CD4-positive, alpha-beta memory T cell (primary cell): ENCODE measurements around the gene P2RY2. TPM values are rescaled to one million over a fixed set of nuclear protein-coding genes. Genes with fewer than 3 reads are reported as not detected.
A peak's percentile ranks its signal among the peaks of the same experiment; 100 is the strongest.
"Not testable (repeated sequence)": the region's sequence is repeated elsewhere in the genome, so short reads cannot be mapped to it uniquely, and the experiment has no call there.

Source experiments
- CTCF ChIA-PET: fragments of 350-600 bp; sonication (Branson Sonifier 250); formaldehyde crosslinking; loops from one replicate; lab custom pipeline; 2021; ENCODE audit warnings: inconsistent platforms; ENCODE audit not compliant: partially characterized antibody; lab: Charles Lee
- POLR2A ChIA-PET: fragments of 350-600 bp; sonication (Branson Sonifier 250); formaldehyde crosslinking; loops from one replicate; lab custom pipeline; 2021; ENCODE audit not compliant: partially characterized antibody; lab: Charles Lee
- DNase-seq, 5 donors: peaks; one replicate each; pipeline versions ENCODE4 v3.0.0 to v3.0.0-alpha.2; 2020 to 2022; ENCODE audit warnings: mixed read lengths in 1 of 5
- H3K27ac ChIP-seq: one replicate; pipeline ENCODE4 v1.7.0; 2013; ENCODE audit warnings: low read depth, low read length
- H3K27me3 ChIP-seq: 2 replicates; pipeline ENCODE4 v1.7.0; 2013; ENCODE audit warnings: mild to moderate bottlenecking, low read length, moderate library complexity; ENCODE audit not compliant: insufficient read depth
- H3K36me3 ChIP-seq: 2 replicates; pipeline ENCODE4 v1.7.0; 2013; ENCODE audit warnings: mild to moderate bottlenecking, low read length, moderate library complexity; ENCODE audit not compliant: insufficient read depth
- H3K4me1 ChIP-seq: 2 replicates; pipeline ENCODE4 v1.7.0; 2013; ENCODE audit warnings: mild to moderate bottlenecking, low read length, moderate library complexity; ENCODE audit not compliant: insufficient read depth
- H3K4me3 ChIP-seq, 2 donors: one replicate each; pipeline ENCODE4 v1.7.0; 2013; ENCODE audit warnings: low read length in 2 of 2, mild to moderate bottlenecking in 1 of 2
- H3K9me3 ChIP-seq, 2 donors: one replicate each; pipeline ENCODE4 v1.7.0; 2013; ENCODE audit warnings: low read length in 2 of 2, control low read depth in 1 of 2; ENCODE audit not compliant: control insufficient read depth in 1 of 2
- H3K27ac Mint-ChIP-seq, 7 donors: one replicate each; pipeline ENCODE4 v1.8.0; 2020 to 2021; ENCODE audit warnings: mixed read lengths in 7 of 7, mild to moderate bottlenecking in 6 of 7, inconsistent platforms in 3 of 7, moderate library complexity in 3 of 7
- H3K27me3 Mint-ChIP-seq, 2 donors: one replicate each; pipeline ENCODE4 v1.8.0; 2020 to 2021; ENCODE audit warnings: mixed read lengths in 2 of 2
- H3K36me3 Mint-ChIP-seq, 2 donors: one replicate each; pipeline ENCODE4 v1.8.0; 2020 to 2021; ENCODE audit warnings: mixed read lengths in 2 of 2, inconsistent platforms in 1 of 2, mild to moderate bottlenecking in 1 of 2
- H3K4me1 Mint-ChIP-seq, 4 donors: one replicate each; pipeline ENCODE4 v1.8.0; 2020 to 2021; ENCODE audit warnings: mixed read lengths in 4 of 4, mild to moderate bottlenecking in 1 of 4
- H3K4me3 Mint-ChIP-seq, 8 donors: one replicate each; pipeline ENCODE4 v1.8.0; 2020 to 2021; ENCODE audit warnings: mixed read lengths in 8 of 8, mild to moderate bottlenecking in 7 of 8, moderate library complexity in 6 of 8, inconsistent platforms in 3 of 8
- H3K9me3 Mint-ChIP-seq, 8 donors: one replicate each; pipeline ENCODE4 v1.8.0; 2020 to 2021; ENCODE audit warnings: mixed read lengths in 8 of 8, mild to moderate bottlenecking in 5 of 8, inconsistent platforms in 3 of 8, moderate library complexity in 1 of 8
- intact Hi-C: fragments of 100-400 bp; cut with micrococcal nuclease; formaldehyde crosslinking; loops from one replicate; pipeline ENCODE4 v1.15.1; 2023
- polyA plus RNA-seq, 2 donors: library from polyadenylated mRNA; unstranded; fragments of 300-500 nt; fragmentation: Illumina TruSeq; gene quantifications; one replicate each; pipeline ENCODE4 v1.2.3, GENCODE V29; 2021
- total RNA-seq, 2 experiments: library from RNA; stranded (reverse); gene quantifications; one replicate each; pipeline ENCODE4 v1.2.3, GENCODE V29; 2021

Gene P2RY2
- total and polyA plus RNA-seq, 4 experiments from 2014 or later, result not detected

DNA sequence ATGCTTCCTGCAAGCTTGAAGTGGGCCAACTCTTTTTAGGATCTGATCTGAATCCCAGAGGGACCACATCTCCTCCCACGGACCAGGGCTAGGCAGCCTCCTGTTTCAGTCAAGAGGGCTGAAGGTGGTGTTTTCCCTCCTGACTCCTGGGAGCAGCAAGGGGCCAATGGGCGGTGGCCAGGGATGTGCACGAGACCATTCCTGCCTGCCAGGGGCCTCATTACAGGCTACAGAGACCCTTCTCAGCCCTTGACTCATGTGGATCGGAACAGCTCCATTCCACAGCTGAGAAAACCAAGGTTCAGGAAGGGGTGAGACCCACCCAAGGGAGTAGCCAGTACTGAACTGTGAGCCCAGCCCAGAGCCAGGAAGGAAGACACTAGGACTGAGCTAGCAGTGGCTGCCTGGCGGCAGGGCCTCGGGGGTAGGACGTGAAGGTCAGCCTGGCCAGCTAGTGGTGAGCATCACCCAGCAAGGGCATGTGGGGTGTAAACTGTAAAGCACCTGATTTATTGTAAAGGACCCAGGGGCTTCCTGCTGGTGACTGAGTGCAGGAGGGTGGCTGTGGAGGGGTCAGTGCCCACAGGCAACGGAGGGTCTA, 50.7 kb downstream of the P2RY2 start:
- intact Hi-C loops, result no loop called here
- no peak for DNase-seq
- H3K4me3 Mint-ChIP-seq, result no peak overlapping the region
- peaks cover 11 to 18% of the 10 kb centered on the region in 2 donors for H3K27me3 Mint-ChIP-seq
- H3K4me1 Mint-ChIP-seq, result no peaks in the 10 kb centered on the region
- CTCF ChIA-PET, result interaction anchor here (1.0 kb wide), 1 partner anchor 27 kb away, joined by 3 read pairs; no protein-coding TSS in a partner anchor
- no peaks in the 10 kb centered on the region for H3K36me3 Mint-ChIP-seq
- Histone ChIP-seq H3K27me3 (no peaks in the 10 kb centered on the region), H3K4me1 (no peaks in the 10 kb centered on the region), H3K4me3 (no peak overlapping the region), H3K27ac (no peak overlapping the region), H3K9me3 (no peaks in the 10 kb centered on the region), H3K36me3 (no peaks in the 10 kb centered on the region)
- peak overlapping the region in 1 of 7 donors; percentile 70 for H3K27ac Mint-ChIP-seq
- no peaks in the 10 kb centered on the region for H3K9me3 Mint-ChIP-seq
- POLR2A ChIA-PET, result no interaction called here

DNA sequence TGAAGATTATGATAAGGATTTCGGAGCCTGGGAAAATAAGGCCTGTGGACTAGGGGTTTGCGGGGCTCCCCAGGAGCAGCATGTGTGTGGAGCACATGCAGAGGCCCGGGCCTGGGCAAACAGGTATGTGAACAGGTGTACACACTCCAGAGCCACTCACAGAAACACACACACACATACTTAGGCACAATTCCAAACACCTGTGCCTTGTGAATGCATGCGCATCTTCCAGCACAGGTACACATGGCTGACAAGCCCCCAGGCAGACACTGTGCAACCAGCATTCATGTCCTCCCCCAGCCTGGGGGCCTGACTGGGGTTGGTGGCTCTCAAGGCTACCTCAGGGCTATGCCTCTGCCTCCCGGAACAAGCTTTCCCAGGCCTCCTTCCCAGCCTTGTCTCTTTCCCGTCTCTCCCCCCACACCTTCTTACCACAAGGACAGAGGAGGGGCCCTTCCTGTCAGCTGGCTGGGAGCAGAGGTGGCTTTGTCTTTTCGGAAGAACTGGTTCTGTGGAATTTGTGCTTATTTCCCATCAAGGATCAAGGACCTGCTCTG, 51.5 kb downstream of the P2RY2 start:
- Mint-ChIP-seq H3K27me3 (peaks cover 9 to 17% of the 10 kb centered on the region in 2 donors), H3K9me3 (no peaks in the 10 kb centered on the region), H3K27ac (no peak overlapping the region), H3K4me1 (no peaks in the 10 kb centered on the region), H3K4me3 (no peak overlapping the region), H3K36me3 (no peaks in the 10 kb centered on the region)
- Histone ChIP-seq H3K36me3 (no peaks in the 10 kb centered on the region), H3K4me3 (no peak overlapping the region), H3K9me3 (no peaks in the 10 kb centered on the region), H3K27me3 (no peaks in the 10 kb centered on the region), H3K27ac (no peak overlapping the region), H3K4me1 (no peaks in the 10 kb centered on the region)
- ChIA-PET CTCF (interaction anchor here (1.0 kb wide), 1 partner anchor 27 kb away, joined by 3 read pairs; no protein-coding TSS in a partner anchor), POLR2A (no interaction called here)
- no peak for DNase-seq
- intact Hi-C loops, result no loop called here

DNA sequence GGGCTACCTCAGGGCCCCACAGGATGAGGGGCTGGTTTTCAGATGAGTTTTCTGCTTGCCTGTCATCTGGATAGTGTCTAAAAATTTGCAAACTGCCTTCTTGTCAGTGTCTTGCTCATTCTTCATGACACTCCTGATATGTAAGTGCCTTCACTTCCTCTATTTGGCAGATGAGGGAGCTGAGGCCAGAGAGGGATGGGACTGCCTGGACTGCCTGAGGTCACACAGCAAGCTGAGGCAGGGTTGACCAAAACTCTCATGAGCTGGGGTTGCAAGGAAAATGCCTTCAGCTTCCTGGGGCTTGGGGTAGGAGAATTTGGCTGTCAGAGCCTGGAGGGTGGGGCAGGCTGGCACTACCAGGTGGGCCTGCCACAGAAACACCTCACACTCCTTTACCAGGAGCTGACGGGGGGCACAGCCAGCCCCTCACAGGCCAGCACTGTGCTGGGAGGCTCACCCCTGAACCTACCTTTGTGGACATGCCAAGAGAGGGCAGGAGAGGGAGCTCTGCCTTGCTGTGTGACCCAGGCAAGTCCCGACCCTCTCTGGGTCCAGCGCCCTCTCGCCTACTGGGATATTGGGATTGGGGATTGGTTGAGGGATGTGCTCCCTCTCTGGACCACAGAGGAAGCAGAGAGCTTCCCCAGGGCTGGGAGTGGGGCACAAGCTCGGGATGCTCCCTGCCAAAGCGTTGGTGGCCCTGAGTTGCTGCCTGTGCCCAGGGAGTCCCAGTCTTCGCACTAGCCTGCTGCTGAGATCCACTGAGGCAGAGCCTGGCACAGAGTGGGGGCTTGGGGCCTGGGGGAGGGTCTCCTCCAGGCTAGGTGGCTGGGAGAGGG, 52.2 kb downstream of the P2RY2 start:
- Histone ChIP-seq H3K9me3 (no peaks in the 10 kb centered on the region), H3K4me1 (no peaks in the 10 kb centered on the region), H3K27ac (no peak overlapping the region), H3K4me3 (no peak overlapping the region), H3K36me3 (no peaks in the 10 kb centered on the region), H3K27me3 (no peaks in the 10 kb centered on the region)
- intact Hi-C loops, result no loop called here
- Mint-ChIP-seq H3K27me3 (peaks cover 5 to 10% of the 10 kb centered on the region in 2 donors), H3K9me3 (no peaks in the 10 kb centered on the region), H3K27ac (no peak overlapping the region), H3K4me3 (no peak overlapping the region), H3K36me3 (no peaks in the 10 kb centered on the region), H3K4me1 (no peaks in the 10 kb centered on the region)
- DNase-seq, result no peak
- ChIA-PET POLR2A (no interaction called here), CTCF (interaction anchor here (1.7 kb wide), 1 partner anchor 37 kb away, joined by 4 read pairs; no protein-coding TSS in a partner anchor)

DNA sequence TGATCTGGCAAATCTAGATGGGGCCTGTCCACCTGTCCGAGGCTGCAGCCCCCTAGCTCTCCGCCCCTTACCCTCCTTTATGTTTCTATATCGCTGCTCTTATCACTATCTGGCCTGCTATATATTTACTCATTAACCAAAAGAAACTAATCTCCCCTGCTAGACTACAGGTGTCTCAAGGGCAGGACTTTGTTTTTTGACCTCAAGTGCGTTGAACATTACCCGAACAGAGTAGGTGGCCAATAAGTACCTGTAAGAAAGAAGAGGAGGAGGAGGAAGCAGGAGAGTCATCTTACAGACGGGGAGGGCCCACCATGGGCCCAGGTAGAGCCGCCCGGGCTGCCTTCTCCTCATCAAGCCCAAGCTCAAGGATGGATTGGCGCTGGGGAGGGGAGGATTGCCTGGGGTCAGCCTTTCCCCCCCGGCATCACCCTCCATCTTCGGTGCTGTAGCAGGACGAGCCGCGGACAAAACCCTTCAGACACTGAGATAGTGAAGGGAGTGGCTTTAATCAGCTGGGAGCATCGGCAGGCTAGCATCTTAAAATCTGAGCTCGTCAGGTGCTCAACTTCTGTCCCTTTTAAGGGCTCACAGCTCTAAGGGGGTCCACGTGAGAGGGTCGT, 52.9 kb downstream of the P2RY2 start:
- Mint-ChIP-seq H3K27ac (no peak overlapping the region), H3K27me3 (peaks cover 5 to 8% of the 10 kb centered on the region in 2 donors), H3K4me3 (no peak overlapping the region), H3K36me3 (no peaks in the 10 kb centered on the region), H3K4me1 (no peaks in the 10 kb centered on the region), H3K9me3 (no peaks in the 10 kb centered on the region)
- Histone ChIP-seq H3K27me3 (no peaks in the 10 kb centered on the region), H3K4me1 (no peaks in the 10 kb centered on the region), H3K36me3 (no peaks in the 10 kb centered on the region), H3K27ac (no peak overlapping the region), H3K9me3 (no peaks in the 10 kb centered on the region), H3K4me3 (no peak overlapping the region)
- intact Hi-C loops, result no loop called here
- DNase-seq, result no peak
- CTCF ChIA-PET, result interaction anchor here (1.7 kb wide), 1 partner anchor 36 kb away, joined by 4 read pairs; no protein-coding TSS in a partner anchor
- POLR2A ChIA-PET, result no interaction called here

DNA sequence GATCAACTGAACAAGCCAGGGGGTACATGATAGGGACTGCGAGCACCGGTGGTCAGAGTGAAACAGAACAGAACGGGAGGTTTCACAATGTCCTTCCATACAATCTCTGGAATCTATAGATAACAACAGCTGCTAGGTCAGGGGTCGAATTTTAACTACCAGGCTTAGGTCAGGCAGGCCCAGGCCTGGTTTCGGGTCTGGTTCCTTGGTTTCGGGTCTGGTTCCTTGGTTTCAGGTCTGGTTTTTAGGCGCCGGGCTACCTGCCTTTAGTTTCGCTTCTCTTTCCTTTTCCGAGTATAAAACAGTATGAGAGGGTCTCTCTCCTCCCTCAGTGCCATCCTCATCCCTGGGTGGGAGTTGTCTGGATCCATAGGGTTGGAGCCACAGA, 53.4 kb downstream of the P2RY2 start:
- H3K9me3 ChIP-seq, H3K27me3 ChIP-seq, POLR2A ChIA-PET, H3K4me1 ChIP-seq, DNase-seq, H3K36me3 Mint-ChIP-seq, H3K27me3 Mint-ChIP-seq, intact Hi-C loops, H3K4me1 Mint-ChIP-seq, H3K4me3 ChIP-seq, H3K36me3 ChIP-seq, H3K4me3 Mint-ChIP-seq, H3K9me3 Mint-ChIP-seq, H3K27ac Mint-ChIP-seq, H3K27ac ChIP-seq: not testable (repeated sequence)
- CTCF ChIA-PET, result interaction anchor here (1.7 kb wide), 1 partner anchor 35 kb away, joined by 4 read pairs; no protein-coding TSS in a partner anchor

DNA sequence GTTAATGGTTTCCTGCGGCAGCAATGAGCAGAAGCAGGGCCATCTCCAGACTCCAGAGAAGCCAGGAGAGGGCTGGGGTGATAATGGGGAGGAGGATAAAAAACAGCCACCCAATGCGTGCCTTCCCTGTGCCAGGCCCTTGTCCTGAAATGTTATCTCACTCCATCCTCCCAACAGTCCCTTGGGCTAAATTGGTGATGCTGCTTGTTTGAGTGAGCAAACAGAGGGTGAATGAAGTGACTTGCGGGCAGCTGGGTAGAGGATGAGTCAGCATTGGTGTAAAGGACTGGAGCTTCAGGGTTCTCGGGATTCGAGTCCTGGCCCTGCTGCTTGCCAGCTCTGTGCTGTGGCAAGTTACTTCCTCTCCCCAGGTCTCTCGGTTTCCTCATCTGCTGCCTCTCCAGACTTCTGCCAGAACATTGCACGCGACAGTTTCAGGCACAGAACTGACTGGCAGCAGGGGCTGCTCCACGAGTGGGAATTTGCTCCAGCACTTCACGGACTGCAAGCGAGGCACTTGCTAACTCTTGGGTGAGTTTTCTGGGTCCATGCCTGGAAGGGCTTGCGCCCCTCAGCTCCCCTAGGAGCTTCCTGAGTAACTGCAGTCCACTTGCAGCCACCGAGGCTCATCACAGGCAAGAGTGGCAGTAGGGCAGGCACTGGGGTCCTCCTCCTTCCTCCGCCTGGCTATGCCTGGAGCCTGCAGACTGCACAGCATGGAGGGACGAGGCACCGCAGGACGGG, 54.0 kb downstream of the P2RY2 start, which contains the start of gene P2RY6:
P2RY6 (plus strand) TSS at position 403 of the 744 bp plus-strand sequence. CDS start 24,181 bp downstream, outside the sequence.
- Mint-ChIP-seq H3K27me3 (peaks cover 2 to 7% of the 10 kb centered on the region in 2 donors), H3K9me3 (no peaks in the 10 kb centered on the region), H3K36me3 (no peaks in the 10 kb centered on the region), H3K4me3 (no peak within 1 kb of the TSS), H3K4me1 (no peaks in the 10 kb centered on the region), H3K27ac (no peak within 1 kb of the TSS)
- no peaks in the 10 kb centered on the region for H3K4me1 ChIP-seq
- H3K36me3 ChIP-seq, result no peaks in the 10 kb centered on the region
- H3K9me3 ChIP-seq, result no peaks in the 10 kb centered on the region
- no peaks in the 10 kb centered on the region for H3K27me3 ChIP-seq
- CTCF ChIA-PET, result no interaction called here
- no peak within 1 kb of the TSS for H3K27ac ChIP-seq
- H3K4me3 ChIP-seq, result no peak within 1 kb of the TSS
- POLR2A ChIA-PET, result no interaction called here
- intact Hi-C loops, result no loop called here
- DNase-seq, result no peak
